PC-3 (cell line): ENCODE data around the gene ERG28.

Experiments
- EZH2 ChIP-seq: fragments of 300-600 bp; sonication (generic); IDR thresholded peaks from one replicate; pipeline ENCODE4 v1.6.1; 2017; ENCODE audit warnings: antibody characterized with exemption, mild to moderate bottlenecking, low read length; ENCODE audit not compliant: unreplicated experiment
- TF ChIP-seq, protein P1 (sequence below): fragments of 300-600 bp; sonication (generic); conservative IDR thresholded peaks from 2 replicates; pipeline ENCODE4 v1.5.1; 2017; ENCODE audit warnings: antibody characterized with exemption, low read depth, mild to moderate bottlenecking, low read length

DNA sequence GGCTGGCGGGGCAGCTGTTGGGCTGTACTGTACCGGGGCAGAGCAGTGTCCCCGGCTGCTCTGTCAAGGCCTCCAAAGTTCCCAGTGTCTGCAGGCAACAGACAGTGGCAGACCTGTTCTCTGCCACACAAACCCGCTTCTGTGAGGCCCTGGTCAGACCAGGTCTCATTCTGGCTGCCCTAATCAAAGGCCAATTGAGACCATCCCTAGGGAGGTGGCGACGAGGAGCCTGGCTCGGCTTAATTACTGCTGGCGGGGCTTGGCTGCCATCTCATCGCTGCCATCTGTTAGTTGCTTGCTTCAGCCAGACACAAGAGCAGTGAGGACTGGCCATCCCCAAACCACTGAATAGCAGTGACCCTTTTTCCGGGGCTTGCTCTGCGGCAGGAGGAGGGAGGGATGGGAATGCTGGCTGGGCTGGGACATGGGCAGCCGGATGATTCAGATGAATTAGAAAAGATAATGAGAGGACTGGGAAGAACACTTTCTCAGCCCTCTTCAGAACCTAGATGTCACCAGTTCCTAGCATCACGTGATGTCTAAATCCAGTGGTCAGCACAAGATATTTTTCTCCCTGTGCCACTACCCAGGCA is 24.5 kb downstream of the ERG28 start:
- TF ChIP-seq, protein P1, sequence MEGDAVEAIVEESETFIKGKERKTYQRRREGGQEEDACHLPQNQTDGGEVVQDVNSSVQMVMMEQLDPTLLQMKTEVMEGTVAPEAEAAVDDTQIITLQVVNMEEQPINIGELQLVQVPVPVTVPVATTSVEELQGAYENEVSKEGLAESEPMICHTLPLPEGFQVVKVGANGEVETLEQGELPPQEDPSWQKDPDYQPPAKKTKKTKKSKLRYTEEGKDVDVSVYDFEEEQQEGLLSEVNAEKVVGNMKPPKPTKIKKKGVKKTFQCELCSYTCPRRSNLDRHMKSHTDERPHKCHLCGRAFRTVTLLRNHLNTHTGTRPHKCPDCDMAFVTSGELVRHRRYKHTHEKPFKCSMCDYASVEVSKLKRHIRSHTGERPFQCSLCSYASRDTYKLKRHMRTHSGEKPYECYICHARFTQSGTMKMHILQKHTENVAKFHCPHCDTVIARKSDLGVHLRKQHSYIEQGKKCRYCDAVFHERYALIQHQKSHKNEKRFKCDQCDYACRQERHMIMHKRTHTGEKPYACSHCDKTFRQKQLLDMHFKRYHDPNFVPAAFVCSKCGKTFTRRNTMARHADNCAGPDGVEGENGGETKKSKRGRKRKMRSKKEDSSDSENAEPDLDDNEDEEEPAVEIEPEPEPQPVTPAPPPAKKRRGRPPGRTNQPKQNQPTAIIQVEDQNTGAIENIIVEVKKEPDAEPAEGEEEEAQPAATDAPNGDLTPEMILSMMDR, result no peak
- TF ChIP-seq EZH2, result no peak
